Mucosa of descending colon (tissue), 3 donors: Measurements from ENCODE around the gene TAF5. TPM values are rescaled to one million over a fixed set of nuclear protein-coding genes. Genes with fewer than 3 reads are reported as not detected.
A peak's percentile ranks its signal among the peaks of the same experiment; 100 is the strongest.

Experiments
- ATAC-seq: fragments of 200-7000 bp; cut with Tn5 transposase; one replicate; pipeline ENCODE4 v1.9.1; 2020; ENCODE audit warnings: mild to moderate bottlenecking, moderate library complexity
- DNase-seq, 3 donors: peaks; one replicate each; pipeline ENCODE4 v3.0.0-alpha.2; 2020
- H3K36me3 ChIP-seq: fragments of 200-600 bp; one replicate; pipeline ENCODE4 v1.8.0; 2021; ENCODE audit warnings: low read depth, mild to moderate bottlenecking
- H3K4me1 ChIP-seq: fragments of 200-600 bp; one replicate; pipeline ENCODE4 v1.8.0; 2021; ENCODE audit warnings: low read depth, mild to moderate bottlenecking
- H3K4me3 ChIP-seq: fragments of 200-600 bp; one replicate; pipeline ENCODE4 v1.8.0; 2021; ENCODE audit warnings: mild to moderate bottlenecking
- H3K9me3 ChIP-seq: fragments of 200-600 bp; one replicate; pipeline ENCODE4 v1.8.0; 2021; ENCODE audit warnings: mild to moderate bottlenecking
- CTCF ChIP-seq: fragments of 200-600 bp; IDR thresholded peaks from one replicate; pipeline ENCODE4 v1.8.0; 2022; ENCODE audit warnings: antibody characterized with exemption, mild to moderate bottlenecking
- intact Hi-C, 2 donors: fragments of 100-400 bp; cut with DNase I in 1 of 2; cut with micrococcal nuclease in 1 of 2; formaldehyde crosslinking; loops; one replicate each; pipeline versions ENCODE4 v1.11.0 to v1.11.1; 2022; cut with DNase I, micrococcal nuclease
- microRNA-seq: library from miRNA; unstranded; fragments of <30 nt; microRNA quantifications from one replicate; pipeline ENCODE4, GENCODE V29; 2019
- total RNA-seq, 3 donors: library from RNA; stranded (reverse); fragmentation: NEBNext Ultra II Directional in 2 of 3; extraction: Animal tissue kit (Norgen Biotek cat#: 25700) in 2 of 3; gene quantifications; one replicate each; pipeline versions ENCODE4 v1.2.1 to v1.2.4, GENCODE V29; 2021 to 2023
- donor health status: DM: no; HTN: no; CAD: no; lungs with moderate emphysema.
- donor health status: DM: no; HTN: no; CAD: no.
- donor health status: DM: no; HTN: yes; CAD: no.

The TAF5 gene
- total RNA-seq, 3 donors from 2014 or later: 4.1 to 7.1 (median 4.4) TPM

DNA sequence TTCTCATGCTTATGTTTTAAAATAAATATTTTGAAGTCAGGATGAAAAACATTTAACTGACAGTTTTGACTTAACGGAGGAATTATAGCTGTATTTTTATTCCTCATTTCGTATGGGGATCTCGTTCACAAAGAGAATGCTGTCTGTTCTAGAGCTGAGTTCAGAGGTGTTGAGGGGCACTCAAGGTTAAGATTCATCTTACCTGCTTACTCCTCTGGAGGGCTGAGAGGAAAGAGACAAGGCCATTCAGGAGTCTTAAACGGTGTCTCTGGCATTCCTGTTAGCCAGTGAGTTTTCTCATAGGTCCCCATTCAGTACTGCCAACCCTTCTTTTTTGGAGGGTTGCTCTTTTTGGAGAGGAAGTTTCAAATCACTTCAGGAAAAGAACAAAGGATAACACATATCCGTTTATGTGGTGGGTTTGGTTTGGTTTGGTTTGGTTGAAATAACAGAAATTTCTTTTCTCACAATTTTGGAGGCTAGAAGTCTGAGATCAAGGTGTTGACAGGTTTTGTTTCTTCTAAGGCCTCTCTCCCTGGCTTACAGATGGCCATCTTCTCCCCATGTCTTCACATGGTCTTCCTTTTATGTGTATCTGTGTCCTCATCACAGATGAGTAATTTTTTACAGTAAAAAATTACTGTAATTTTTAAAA, 61.3 kb downstream of the TAF5 start:
- Histone ChIP-seq H3K9me3 (no peaks in the 10 kb centered on the region), H3K4me1 (no peaks in the 10 kb centered on the region), H3K4me3 (no peak overlapping the region), H3K36me3 (peaks cover 4% of the 10 kb centered on the region)
- no peak for ATAC-seq
- TF ChIP-seq CTCF: no peak
- intact Hi-C loops: no loop called here
- DNase-seq: no peak

- ATAC-seq: no peak
- intact Hi-C loops: no loop called here
- Histone ChIP-seq H3K36me3 (peaks cover 2% of the 10 kb centered on the region), H3K4me1 (no peaks in the 10 kb centered on the region), H3K9me3 (no peaks in the 10 kb centered on the region), H3K4me3 (no peak overlapping the region)
- no peak for TF ChIP-seq CTCF
- DNase-seq: no peak
These were observed 61.9 kb downstream of the TAF5 start for GRCh38 chr10:103429647-103430046.

DNA sequence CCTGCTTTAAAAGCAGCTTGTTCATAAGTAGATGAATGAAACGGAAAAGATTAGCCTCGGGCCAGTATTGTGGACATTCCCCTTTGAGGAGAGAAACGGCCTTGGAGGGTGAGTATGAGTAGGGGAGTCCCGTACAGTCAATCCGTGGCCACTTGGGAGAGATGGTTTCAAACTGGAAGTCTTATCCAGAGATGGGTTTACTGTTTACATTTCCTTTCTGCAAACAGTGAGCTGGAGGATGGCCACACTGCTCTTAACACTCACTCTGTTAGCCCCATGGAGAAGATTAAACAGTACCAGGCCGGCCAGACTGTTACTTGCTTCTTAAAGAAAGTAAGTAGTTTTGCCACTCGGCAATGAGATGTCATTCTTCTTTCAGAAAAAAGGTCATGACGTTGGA, 64.1 kb downstream of the TAF5 start:
- no peak for DNase-seq
- intact Hi-C loops: no loop called here
- ATAC-seq: no peak
- Histone ChIP-seq H3K36me3 (peaks cover 4% of the 10 kb centered on the region), H3K9me3 (no peaks in the 10 kb centered on the region), H3K4me3 (no peak overlapping the region), H3K4me1 (no peaks in the 10 kb centered on the region)
- no peak for TF ChIP-seq CTCF

DNA sequence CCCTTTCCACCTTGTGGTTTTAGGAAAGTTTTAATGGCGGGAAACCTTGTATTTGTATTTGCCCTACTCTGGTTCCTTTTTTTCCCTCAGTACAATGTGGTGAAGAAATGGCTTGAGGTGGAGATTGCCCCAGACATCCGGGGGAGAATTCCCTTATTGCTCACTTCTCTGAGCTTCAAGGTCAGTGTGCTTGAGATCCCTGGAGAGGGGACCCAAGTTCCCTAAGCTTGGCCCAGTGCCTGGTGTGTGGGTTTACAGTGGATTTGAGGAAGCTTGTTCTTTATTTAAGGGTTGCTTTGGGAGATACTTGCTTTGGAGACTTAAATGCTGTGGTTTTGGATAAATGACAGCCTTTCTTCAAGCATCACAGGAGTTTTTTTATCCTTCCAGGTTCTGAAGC, 66.1 kb downstream of the TAF5 start:
- Histone ChIP-seq H3K4me3 (no peak overlapping the region), H3K9me3 (no peaks in the 10 kb centered on the region), H3K4me1 (no peaks in the 10 kb centered on the region), H3K36me3 (peaks cover 4% of the 10 kb centered on the region)
- TF ChIP-seq CTCF: no peak
- ATAC-seq (no peak), DNase-seq (peak in 1 of 3 donors; percentile 17)
- intact Hi-C loops: no loop called here

Small RNA genes within 50 kb of the gene (microRNA-seq; reads per million reads assigned to microRNA genes)
- gene MIR1307: 1,709 reads per million, percentile 87 among the genes with 10 or more reads in this experiment

Other genes starting within 250 kb of the TAF5 start
- gene NT5C2, start 174.7 kb upstream of the TAF5 start, total RNA-seq: 100 to 1,000 TPM in 2 of 3 donors, 10 to 100 TPM in 1; 84.9 to 105 (median 105) TPM
- under 1 TPM in 1 of 3 donors, not detected in 2; 0.13 TPM for gene RPEL1, start 122.1 kb upstream of the TAF5 start, total RNA-seq
- 1 to 10 TPM in 1 of 3 donors, under 1 TPM in 2; 0.34 to 6.8 (median 0.55) TPM for gene INA, start 90.8 kb upstream of the TAF5 start, total RNA-seq
- gene PCGF6, start 16.8 kb upstream of the TAF5 start, total RNA-seq: 10 to 100 TPM in 1 of 3 donors, 1 to 10 TPM in 2; 5.2 to 10.6 (median 5.7) TPM
- 100 to 1,000 TPM; 391 to 519 (median 516) TPM for gene ATP5MK, start 28.5 kb downstream of the TAF5 start, total RNA-seq
- 10 to 100 TPM; 22.3 to 24.5 (median 22.7) TPM for gene PDCD11, start 28.6 kb downstream of the TAF5 start, total RNA-seq
- gene CALHM2, start 84.4 kb downstream of the TAF5 start, total RNA-seq: 10 to 100 TPM in 2 of 3 donors, 1 to 10 TPM in 1; 5.8 to 16.8 (median 12.3) TPM
- not detected for gene CALHM1, start 90.9 kb downstream of the TAF5 start, total RNA-seq
- not detected for gene CALHM3, start 111.3 kb downstream of the TAF5 start, total RNA-seq
- 10 to 100 TPM; 15.9 to 68.7 (median 42.9) TPM for gene NEURL1, start 125.7 kb downstream of the TAF5 start, total RNA-seq